HG03280 (cell line): ENCODE data around the gene CPEB4.

Source experiments
- ATAC-seq: cut with Tn5 transposase; IDR thresholded peaks from one replicate; pipeline ENCODE4 v1.9.1; 2021; ENCODE audit warnings: mild to moderate bottlenecking, moderate library complexity; ENCODE audit not compliant: unreplicated experiment

CPEB4 gene

DNA sequence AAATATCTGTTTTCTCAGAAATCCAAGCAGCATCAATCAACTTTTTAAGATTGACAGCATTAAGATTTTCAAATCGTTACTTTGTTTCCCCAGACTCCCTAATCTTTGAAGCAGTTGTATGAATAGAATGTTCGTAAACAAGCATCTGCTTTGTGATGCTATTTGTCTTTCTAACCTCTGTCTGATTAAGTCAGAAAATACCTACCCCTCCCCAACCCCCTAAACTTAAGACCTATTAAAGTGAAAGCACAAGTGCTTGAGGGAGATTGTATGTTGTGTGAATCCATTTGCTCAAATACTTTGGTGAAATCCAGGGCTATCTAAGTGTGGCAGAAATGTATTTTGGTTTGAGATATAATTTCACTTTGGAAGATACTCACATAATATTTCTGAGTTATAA, 53.0 kb downstream of the CPEB4 start:
- ATAC-seq = no peak

DNA sequence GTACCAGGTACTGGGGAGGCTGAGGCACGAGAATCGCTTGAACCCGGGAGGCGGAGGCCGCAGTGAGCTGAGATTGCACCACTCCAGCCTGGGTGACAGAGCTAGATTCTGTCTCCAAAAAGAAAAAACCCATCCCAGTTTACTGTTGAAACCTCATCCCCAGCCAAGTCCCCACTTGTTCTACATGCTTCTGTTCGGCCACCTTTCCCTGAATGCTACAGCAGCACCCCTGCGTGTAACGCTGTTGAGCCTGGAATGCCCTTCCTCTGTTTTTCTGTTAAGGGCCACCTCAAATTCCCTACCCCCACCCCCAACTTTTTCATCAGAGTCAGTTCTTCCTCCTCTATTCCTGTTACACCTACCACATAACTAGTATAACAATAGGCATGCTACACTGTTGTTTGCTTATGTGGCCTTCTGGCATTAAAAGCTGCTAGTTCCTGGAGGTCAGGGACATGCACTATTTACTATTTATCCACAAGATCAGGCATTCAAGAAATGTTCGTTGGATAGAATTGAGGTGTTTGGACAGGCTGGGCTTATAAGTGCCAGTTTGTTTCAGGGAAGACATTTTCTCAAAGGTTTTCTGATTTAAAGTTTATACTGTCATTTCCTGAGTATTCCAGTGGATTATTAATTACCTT, 53.7 kb downstream of the CPEB4 start:
- ATAC-seq = no peak

DNA sequence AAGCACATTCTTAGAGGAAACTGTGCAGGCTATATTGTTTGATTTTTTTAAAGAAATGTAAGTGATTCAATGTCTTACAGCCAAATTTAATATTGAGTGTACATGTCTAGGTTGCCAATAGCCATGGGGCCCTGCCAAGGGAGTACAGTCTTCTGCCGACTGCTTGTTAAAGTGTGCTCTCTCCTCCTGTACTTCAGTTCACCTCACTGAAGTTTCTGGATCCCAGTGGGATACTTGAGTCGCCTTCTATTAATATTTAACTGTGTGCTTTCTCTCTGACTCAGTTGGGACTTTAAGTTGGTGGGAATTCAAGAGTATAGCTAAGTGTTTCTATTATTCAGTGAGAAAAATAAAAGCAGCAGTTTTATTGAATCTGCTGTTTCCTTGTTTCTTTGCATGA, 56.4 kb downstream of the CPEB4 start:
- ATAC-seq = no peak

DNA sequence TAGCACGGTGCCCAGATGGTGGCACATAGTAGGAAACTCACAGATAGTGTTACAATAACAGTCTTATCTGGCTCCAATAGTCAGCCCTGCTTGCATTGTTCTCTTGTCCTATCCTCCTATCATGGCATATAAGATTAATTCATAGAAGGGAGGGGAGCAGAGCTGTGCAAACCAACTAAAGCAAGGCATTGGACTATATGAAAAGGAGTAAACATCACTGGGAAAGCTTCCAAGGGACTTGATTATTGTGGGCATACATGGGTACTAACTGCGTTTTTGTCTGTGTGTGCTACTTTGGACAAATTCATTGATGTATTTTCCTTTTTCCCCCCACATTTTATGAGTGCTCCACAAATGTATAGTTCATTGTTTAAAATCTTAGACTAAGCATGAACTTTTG, 57.0 kb downstream of the CPEB4 start:
- ATAC-seq = no peak

DNA sequence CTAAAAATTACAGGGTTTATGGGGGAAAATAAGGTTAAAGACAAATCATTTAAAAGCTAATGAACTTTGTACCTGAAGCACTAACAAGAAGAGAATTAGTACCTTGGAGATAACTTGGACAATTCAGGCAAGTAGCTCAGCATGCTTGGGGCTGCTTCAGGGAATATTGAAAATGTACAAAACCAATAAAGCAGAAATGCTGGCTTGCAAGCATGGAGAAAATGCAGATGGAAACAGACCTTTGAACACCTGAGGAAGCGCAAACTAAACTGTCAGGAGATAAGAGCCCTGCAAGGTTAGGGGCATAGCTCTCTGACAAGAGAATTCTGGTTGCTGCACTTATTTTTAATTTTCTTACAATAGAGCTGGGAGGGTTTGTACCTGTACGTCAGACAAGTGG, 58.2 kb downstream of the CPEB4 start:
- ATAC-seq = no peak

DNA sequence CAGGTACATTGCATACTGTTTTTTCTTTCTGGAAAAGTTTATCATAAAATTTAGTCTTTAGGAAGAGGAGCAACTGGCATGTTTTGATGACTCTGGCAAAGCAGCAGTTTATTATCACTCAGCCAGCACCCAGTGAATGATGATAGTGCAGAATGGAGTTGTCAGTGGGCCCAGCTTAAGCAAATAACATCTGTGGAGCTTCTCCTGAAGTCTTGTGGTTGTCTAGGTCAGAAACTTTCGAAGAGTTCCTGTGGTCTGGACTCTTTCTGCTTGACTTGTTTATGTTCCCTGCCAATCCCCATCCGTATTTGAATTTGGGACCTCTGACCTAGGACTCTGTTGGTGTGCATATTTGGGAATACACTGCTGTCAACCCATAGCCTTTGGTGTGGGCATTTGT, 62.7 kb downstream of the CPEB4 start:
- no peak for ATAC-seq

DNA sequence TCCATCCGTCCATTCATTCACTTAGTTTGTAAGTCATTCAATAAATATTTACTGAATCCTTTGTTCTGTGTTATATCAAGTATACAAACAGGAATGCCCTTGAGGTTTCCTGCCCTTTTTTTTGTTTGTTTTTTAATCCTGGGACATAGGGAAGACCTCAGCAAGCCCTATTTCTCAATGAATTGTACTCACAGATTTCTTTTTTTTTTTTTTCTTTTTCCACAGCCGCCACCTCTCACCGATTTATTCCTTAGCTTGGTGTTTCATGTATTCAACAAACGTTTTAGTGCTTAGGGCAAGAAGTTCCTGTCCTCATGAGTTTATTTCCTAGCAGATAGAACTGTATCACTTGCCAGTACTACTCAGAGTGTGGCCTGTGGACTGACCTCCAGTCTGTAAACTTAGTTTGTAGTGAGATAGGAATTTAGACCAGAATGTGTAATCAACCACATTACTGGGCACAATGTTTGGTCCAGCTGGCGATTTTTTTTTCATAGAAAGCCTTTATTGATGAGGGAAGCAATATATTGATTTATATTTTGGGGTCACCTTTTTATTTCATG, 65.5 kb downstream of the CPEB4 start:
- ATAC-seq = no peak

DNA sequence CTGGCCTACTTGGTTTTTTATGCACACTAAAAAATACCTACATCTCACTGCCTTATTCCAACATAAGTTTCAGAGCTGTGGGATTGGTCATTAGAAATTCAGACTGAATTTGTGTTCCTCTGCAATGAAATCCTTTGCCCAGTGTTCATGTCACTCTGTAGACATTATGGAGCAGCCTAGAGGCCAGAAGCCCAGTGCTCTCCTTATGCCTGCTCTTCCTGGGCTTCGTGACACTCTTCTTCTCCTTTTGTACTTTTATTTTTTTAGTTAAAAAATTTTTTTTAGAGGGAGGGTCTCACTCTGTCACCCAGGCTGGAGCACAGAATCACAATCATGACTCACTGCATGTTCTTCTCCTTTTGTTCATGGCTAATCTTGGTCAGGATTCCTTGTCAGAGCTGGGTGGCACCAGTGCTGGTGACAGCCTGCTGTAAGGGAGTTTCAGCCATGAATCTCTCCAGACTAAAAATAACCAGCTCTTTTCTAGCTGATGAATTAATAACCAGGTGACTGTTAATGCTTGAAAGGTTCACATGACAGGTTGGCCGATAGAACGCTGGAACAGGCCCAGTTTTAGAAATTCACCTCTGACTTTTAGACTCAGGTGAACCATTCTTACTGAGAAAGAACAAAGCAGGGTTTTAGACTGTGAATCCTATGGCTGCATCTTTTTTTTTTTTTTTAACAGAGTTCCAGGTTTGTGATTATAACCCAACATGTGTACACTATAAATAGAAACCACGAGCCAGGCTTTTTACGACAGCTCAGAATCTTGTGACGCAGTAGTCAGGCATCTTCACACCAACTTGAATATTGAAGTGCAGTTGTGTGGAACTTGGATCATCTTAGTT, 66.7 kb downstream of the CPEB4 start:
- no peak for ATAC-seq

DNA sequence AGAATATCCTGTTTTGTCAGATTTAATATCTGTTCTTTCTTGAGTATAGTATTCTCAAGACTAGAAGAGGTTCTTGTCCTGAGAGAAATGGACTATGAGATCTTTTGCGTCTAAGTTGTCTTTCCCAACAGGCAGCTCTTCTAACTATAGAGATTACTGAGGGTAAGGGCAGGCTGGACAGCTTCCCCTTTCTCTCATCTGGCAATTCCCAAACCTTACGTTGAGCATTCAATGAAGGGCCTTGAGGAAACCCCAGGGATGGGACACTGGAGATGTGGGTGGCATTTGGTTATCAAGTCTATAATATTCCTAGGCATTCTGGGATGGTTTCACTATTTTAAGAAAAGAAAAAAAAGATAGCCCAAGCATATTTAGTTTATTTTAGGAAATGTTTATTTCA, 72.8 kb downstream of the CPEB4 start:
- ATAC-seq = no peak

DNA sequence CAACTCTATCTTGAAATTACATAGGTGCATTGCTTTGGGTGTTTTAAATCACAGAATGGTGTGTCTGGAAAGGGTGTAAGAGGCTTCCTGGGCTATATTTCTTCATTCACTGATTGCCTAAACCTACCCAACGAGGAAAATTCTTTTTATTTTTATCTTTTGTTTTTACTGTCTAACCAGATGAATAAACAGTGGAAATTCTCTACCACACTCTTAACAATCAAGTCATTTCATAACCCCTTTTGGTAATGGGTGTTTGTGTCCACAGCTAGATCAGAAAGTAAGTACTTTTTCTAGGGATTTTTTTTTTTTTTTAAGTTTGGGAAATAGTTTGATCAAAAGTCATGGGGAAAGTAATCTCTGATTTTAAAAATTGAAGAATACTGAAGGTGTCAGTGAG, 73.3 kb downstream of the CPEB4 start:
- ATAC-seq = no peak

DNA sequence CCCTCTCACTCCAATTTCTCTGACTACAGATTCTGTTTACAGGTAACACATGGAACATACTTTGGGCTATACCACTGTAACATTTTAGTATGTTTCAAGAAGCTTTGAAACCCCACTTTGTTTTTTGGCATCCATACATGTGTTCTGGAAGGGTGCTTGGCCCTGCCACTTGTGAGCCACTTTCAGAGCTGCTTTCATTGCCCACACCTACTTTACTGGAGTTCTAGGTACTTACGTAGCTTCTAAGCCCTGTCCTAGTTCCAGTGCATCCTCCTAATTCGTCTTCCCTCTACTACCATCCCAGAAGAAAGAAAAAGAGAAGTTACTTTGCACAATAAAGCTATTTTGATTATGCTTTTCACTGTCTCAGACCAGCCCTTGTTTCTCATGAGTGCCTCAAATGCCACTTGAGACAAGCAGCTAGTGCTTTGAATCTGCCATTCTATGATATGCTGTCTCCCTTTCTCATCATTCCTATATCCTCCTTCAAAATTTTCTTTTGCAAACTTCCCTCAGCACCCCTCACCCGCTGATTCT, 74.4 kb downstream of the CPEB4 start:
- no peak for ATAC-seq

DNA sequence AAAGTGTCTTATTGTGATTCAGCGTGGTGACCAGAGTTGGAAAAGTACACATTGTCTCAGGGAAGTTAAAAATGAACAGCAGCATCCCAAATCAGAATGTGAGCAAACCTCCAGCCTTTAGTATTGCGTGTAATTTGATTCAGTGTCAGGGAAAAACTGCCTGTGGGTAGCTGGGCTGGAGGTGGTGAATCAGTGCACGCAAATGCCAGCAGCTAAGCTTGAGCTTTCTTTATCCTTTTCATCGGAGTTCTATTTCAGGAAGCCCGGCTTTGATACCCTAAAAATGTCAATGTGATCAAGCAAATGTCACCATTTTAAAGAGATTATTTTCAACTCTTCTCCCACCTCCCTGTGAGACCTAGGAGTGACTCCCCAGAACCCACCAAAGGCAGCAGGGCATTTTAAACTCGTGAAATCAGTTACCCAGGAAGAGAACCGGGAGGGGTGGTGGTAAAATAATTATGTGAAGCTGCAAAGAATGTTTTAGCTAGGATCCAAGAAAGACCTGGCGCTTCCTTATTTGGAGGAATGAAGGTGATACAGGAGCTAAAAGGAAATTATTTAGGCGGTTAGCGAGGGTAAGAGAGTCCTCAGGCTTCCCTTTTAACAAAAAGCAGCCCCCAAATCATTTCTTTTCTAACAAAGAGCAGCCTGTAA, 75.2 kb downstream of the CPEB4 start:
- ATAC-seq = no peak

DNA sequence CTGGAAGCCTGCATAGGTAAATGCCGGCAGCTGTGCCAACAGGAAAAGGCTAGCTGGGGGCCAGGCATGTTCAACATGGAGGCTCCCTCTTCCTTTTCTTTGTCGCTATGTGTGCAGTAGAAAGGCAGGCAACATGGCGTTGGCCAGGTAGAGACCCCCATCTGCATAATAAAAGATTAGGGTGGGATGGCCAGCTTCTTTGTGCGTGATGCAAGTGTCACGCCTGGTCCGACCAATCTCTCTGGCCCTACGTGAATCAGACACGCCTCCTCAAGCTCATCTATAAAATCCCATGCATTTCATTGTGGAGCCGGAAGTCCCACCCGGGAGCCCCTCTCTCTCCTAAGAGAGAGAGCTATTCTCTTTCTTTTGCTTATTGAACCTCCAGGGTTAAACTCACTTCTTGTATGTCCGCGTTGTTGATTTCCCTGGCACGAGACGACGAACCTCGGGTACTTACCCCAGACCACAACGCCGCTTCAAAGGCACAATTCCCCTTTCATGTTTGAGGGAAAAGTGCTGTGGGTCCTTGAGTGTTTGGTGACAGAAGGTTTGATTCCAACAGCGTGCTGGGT, 75.8 kb downstream of the CPEB4 start:
- ATAC-seq = no peak

DNA sequence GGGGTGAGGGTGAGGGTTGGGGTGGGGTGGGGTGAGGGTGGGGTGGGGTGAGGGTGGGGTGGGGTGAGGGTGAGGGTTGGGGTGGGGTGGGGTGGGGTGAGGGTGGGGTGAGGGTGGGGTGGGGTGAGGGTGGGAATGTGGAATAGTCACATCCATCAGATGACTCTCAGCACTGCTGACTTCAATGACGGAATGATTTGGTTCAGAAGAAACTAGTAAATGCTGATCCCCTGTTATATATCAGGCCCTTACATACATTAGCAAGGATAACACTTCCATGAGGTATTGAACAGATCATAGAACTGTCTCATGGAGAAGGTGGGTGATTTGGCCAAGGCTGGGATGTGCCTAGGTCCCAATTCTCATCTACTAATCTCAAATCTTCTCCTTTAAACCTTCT, 76.4 kb downstream of the CPEB4 start:
- ATAC-seq = no peak

DNA sequence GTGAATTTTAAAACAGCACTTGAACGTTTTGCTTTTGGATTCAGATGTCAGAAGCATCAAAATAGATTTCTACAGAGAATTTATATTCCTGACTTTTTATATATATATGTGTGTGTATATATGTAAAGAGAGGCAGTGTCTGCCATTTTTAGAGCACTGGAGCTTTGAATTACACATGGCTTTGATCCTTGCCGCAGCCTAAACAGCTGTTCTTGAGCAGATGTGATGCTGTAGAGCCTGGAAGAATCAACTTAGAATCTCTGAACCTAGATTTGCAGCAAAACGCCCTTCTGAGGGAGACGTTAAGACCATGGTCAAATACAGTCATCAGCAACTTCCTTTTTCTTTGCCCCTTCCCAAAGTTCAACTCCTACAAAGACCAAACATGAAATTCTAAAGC, 79.1 kb downstream of the CPEB4 start:
- no peak for ATAC-seq

DNA sequence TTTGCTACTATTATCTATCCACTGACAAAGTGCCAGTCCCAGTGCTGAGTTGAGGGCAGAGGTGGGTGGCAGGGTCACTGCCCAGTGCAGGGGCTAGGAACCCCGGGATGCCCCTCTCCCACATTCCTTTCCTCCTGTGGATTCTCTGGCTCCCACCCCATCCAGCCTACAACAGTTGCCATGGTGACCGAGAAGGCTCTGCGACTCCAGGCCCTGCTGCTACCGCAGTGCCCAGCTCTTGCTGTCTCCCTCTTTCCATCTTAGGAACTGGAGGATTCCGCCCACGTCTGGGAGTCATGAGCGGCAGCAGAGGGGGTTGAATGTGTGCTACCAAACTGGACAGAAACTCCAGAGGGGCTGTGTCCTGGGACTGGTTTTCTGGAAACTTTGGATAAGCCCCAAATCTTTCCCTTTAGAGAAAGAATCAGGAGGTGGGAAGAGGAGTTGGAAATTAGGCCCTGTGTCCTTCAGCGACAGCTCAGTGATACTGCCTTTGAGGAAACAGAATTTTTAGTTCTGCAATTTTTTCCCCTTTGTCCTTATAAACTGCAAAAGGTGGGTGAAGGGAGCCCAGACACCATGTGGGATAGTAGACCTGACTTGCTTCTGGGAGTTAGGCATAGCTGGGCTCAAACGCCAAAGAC, 80.1 kb downstream of the CPEB4 start:
- no peak for ATAC-seq

DNA sequence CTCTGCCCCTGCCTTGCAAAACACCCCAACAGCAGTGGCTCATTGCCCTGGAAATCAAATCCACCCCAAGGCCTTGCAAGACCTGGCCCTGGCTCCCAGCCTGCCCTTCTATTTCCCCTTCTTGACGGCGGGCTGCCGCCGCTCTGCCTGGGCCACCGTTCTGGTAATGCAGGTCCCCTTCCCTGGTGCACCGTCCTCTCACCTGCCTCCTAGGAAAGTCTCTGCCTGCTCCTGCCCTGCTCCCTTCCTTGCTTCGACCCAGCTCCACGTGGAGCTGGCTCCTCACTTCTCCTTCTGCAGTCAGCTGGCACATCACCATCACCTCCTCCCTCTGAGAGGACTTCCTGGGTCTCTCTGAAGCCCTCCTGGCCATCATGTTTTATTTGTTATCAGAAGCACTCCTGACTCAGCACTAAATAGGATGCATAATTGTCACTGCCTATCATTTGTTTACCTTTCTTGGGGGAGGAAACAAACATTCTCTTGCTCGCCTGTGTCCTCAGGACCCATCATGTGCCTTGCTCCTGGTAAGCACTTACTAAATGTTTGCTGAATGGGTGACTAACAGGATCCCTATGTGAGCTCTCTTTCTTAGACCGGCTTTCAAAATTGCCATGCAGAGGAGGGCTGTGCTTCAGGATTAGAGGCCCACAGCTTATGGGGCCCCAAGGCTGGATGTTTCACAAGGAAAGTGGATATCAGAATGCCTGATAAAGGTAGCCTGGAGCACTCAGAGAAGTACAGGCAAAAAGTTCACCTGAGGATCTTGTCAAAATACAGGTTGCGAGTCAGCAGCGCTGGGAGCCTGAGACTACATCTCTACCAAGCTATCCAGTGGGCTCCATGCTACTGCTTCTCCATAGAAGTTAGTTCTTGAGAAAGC, 81.3 kb downstream of the CPEB4 start:
- ATAC-seq = no peak

DNA sequence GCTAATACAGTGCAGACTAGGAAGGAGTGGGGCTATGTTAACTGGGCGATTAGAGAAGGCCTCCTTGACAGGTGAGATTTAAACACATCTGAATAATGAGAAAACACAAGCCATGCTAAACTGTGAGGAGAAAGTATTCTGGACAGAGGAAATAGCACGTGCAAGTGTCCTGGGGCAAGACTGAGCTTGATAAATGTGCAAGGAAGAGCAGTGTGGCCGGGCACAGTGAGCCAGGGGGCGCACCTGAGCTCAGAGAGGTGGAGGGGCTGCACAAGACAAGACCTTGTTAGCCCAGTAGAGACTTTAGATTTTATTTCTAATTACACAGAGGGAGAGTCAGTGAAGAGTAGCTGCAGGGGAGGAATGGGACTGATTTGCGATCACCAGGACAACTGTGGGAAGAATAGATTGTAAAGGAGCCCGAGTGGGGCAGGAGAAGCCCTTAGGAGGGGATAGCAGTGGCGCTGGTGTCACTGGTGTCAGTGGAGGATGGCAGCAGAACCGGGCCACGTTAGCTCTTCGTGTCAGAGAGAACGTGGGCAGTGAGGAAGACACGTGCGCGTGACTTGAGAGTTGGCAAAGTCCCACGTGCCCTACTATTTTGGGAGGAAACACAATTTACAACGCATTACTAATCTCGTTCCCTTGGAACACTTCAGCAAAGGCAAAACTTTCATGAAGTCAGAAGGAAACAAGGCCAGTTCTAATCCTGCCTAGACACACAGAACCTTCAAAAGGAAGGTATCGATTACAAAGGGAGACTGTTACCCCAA, 82.9 kb downstream of the CPEB4 start:
- no peak for ATAC-seq
